Loucy (cell line): Measurements from ENCODE around the gene COLGALT1.

ENCODE experiments used
- H2AFZ ChIP-seq: fragments of 200-600 bp; sonication (generic); 2 replicates; pipeline ENCODE4 v1.6.0; 2016; ENCODE audit warnings: antibody characterized with exemption, mild to moderate bottlenecking, low read length, moderate library complexity
- H3F3A ChIP-seq: fragments of 200-600 bp; 2 replicates; pipeline ENCODE4 v1.6.0; 2016; ENCODE audit warnings: antibody characterized with exemption, low read depth, mild to moderate bottlenecking
- H3K27me3 ChIP-seq: fragments of 200-600 bp; sonication (generic); 2 replicates; pipeline ENCODE4 v1.6.1; 2014; ENCODE audit warnings: low read length, mild to moderate bottlenecking; ENCODE audit not compliant: insufficient read depth, poor library complexity, severe bottlenecking
- H3K36me3 ChIP-seq: fragments of 200-600 bp; sonication (generic); 2 replicates; pipeline ENCODE4 v1.6.1; 2016; ENCODE audit warnings: low read length; ENCODE audit not compliant: insufficient read depth
- H3K4me1 ChIP-seq: fragments of 200-600 bp; sonication (generic); 2 replicates; pipeline ENCODE4 v1.5.1; 2014; ENCODE audit warnings: low read length, mild to moderate bottlenecking; ENCODE audit not compliant: insufficient read depth, poor library complexity, severe bottlenecking
- H3K4me2 ChIP-seq: fragments of 200-600 bp; sonication (generic); 2 replicates; pipeline ENCODE4 v1.6.0; 2014; ENCODE audit warnings: antibody characterized with exemption, low read length, low read depth, mild to moderate bottlenecking; ENCODE audit not compliant: poor library complexity, severe bottlenecking
- H3K4me3 ChIP-seq: fragments of 200-600 bp; sonication (generic); 2 replicates; pipeline ENCODE4 v1.5.1; 2014; ENCODE audit warnings: low read length, mild to moderate bottlenecking, mixed read lengths; ENCODE audit not compliant: poor library complexity, severe bottlenecking
- H3K79me2 ChIP-seq: fragments of 200-600 bp; sonication (generic); 2 replicates; pipeline ENCODE4 v1.6.1; 2014; ENCODE audit warnings: low read length; ENCODE audit not compliant: insufficient read depth
- H3K9ac ChIP-seq: fragments of 200-600 bp; sonication (generic); 2 replicates; pipeline ENCODE4 v1.6.0; 2014; ENCODE audit warnings: mild to moderate bottlenecking, low read depth, low read length, moderate library complexity; ENCODE audit not compliant: poor library complexity, severe bottlenecking
- H3K9me2 ChIP-seq: fragments of 200-600 bp; sonication (generic); replicated peaks from 2 replicates; pipeline ENCODE4 v1.6.1; 2016; ENCODE audit warnings: low read depth, low read length, mixed read lengths
- H3K9me3 ChIP-seq: fragments of 200-600 bp; sonication (generic); 2 replicates; pipeline ENCODE4 v1.6.1; 2014; ENCODE audit warnings: mild to moderate bottlenecking, antibody characterized with exemption, low read length, low read depth; ENCODE audit not compliant: insufficient read depth
- H4K20me1 ChIP-seq: fragments of 200-600 bp; sonication (generic); 2 replicates; pipeline ENCODE4 v1.6.0; 2014; ENCODE audit warnings: antibody characterized with exemption, low read length, mild to moderate bottlenecking; ENCODE audit not compliant: insufficient read depth, poor library complexity, severe bottlenecking
- CTCF ChIP-seq: fragments of 200-600 bp; sonication (generic); conservative IDR thresholded peaks from 2 replicates; pipeline ENCODE4 v1.5.1; 2014; ENCODE audit warnings: mild to moderate bottlenecking, antibody characterized with exemption, low read length
- EZH2phosphoT487 ChIP-seq: fragments of 200-600 bp; IDR thresholded peaks from 2 replicates; pipeline ENCODE4 v1.6.1; 2018; ENCODE audit warnings: antibody characterized with exemption, mild to moderate bottlenecking, moderate library complexity, borderline replicate concordance

The COLGALT1 gene

GRCh38 chr19:17525141-17525540 is 30.3 kb upstream of the COLGALT1 start:
- Histone ChIP-seq H3K9ac (no peak overlapping the region), H3F3A (peaks cover 18% of the 10 kb centered on the region), H3K4me1 (peaks cover 46% of the 10 kb centered on the region), H4K20me1 (no peaks in the 10 kb centered on the region), H3K4me2 (no peak overlapping the region), H3K9me2 (no peaks in the 10 kb centered on the region), H3K9me3 (no peaks in the 10 kb centered on the region), H2AFZ (no peak overlapping the region), H3K4me3 (no peak overlapping the region), H3K36me3 (no peaks in the 10 kb centered on the region), H3K79me2 (0 out of 2 replicates have a peak, but pooled peaks cover 3% of the 10 kb centered on the region), H3K27me3 (no peaks in the 10 kb centered on the region)
- TF ChIP-seq CTCF, result no peak
- TF ChIP-seq EZH2phosphoT487, result no peak

GRCh38 chr19:17526922-17527321 is 28.5 kb upstream of the COLGALT1 start:
- no peak overlapping the region for H2AFZ ChIP-seq

GRCh38 chr19:17527326-17527725 is 28.1 kb upstream of the COLGALT1 start:
- no peaks in the 10 kb centered on the region for H3K36me3 ChIP-seq
- no peaks in the 10 kb centered on the region for H3K9me2 ChIP-seq
- H2AFZ ChIP-seq, result no peak overlapping the region
- H3K9ac ChIP-seq, result peak overlapping the region; percentile 35
- H3K4me1 ChIP-seq, result peaks cover 40% of the 10 kb centered on the region
- H3K9me3 ChIP-seq, result no peaks in the 10 kb centered on the region
- no peaks in the 10 kb centered on the region for H4K20me1 ChIP-seq
- 0 out of 2 replicates have a peak, but pooled peaks cover 3% of the 10 kb centered on the region for H3K79me2 ChIP-seq
- TF ChIP-seq CTCF (no peak), EZH2phosphoT487 (no peak)
- no peak overlapping the region for H3K4me3 ChIP-seq
- H3K27me3 ChIP-seq, result no peaks in the 10 kb centered on the region
- H3F3A ChIP-seq, result peaks cover 16% of the 10 kb centered on the region
- peak overlapping the region; percentile 36 for H3K4me2 ChIP-seq

More at GRCh38 chr19:17526922-17527321, 28.5 kb upstream of the COLGALT1 start:
- Histone ChIP-seq H3K9me3 (no peaks in the 10 kb centered on the region), H3K9me2 (no peaks in the 10 kb centered on the region), H3K9ac (peak overlapping the region; percentile 35), H3F3A (peaks cover 18% of the 10 kb centered on the region), H3K79me2 (0 out of 2 replicates have a peak, but pooled peaks cover 3% of the 10 kb centered on the region), H3K4me1 (peaks cover 44% of the 10 kb centered on the region), H3K27me3 (no peaks in the 10 kb centered on the region), H3K36me3 (no peaks in the 10 kb centered on the region), H3K4me2 (peak overlapping the region; percentile 36), H3K4me3 (no peak overlapping the region), H4K20me1 (no peaks in the 10 kb centered on the region)
- no peak for TF ChIP-seq CTCF
- TF ChIP-seq EZH2phosphoT487, result no peak
